Cardiac fibroblast (primary cell): ENCODE data around the gene VMP1.

Experiments
- DNase-seq, 2 donors: peaks; one replicate each; pipeline versions ENCODE4 v3.0.0 to v3.0.0-alpha.2; 2010; ENCODE audit warnings: low read depth in 2 of 2
- H3K4me3 ChIP-seq, 2 donors: replicated peaks in 1 of 2; 1 replicate in 1 of 2; 2 replicates in 1 of 2; pipeline ENCODE4 v1.5.1; 2011; ENCODE audit warnings: low read depth in 2 of 2, low read length in 2 of 2, mild to moderate bottlenecking in 2 of 2, moderate library complexity in 1 of 2
- TF ChIP-seq, protein P1 (sequence below): IDR thresholded peaks from one replicate; pipeline ENCODE4 v1.5.1; 2011; ENCODE audit warnings: low read depth, mild to moderate bottlenecking, low read length, inconsistent platforms

Gene VMP1

GRCh38 chr17:59707149-59707970, at the start of gene VMP1, which contains the start of gene PTRH2:
VMP1 (plus strand) TSS chr17:59707654; CDS start chr17:59731447, 23,793 bp downstream.
PTRH2 (minus strand) TSS chr17:59707430; CDS start chr17:59697978, 9,452 bp downstream.
- peak; percentile 100 for DNase-seq

DNA sequence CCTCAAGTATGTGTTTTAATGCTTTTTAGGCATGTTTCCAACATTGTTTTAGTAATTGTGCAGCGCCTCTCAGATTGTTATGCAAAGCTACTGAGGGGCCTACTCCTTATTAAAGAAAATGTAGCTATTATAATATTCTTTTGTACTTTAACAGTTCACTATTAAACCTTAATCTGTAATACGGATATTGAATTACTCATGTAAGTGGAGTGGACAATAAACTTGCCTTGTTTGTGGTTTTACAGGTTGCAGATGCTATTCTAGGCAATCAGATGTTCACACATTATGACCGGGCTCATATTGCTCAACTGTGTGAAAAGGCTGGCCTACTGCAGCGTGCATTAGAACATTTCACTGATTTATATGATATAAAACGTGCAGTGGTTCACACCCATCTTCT, 41.2 kb upstream of the VMP1 start:
- H3K4me3 ChIP-seq: no peak overlapping the region
- DNase-seq: peak; percentile 8 to 43
- TF ChIP-seq, protein P1, sequence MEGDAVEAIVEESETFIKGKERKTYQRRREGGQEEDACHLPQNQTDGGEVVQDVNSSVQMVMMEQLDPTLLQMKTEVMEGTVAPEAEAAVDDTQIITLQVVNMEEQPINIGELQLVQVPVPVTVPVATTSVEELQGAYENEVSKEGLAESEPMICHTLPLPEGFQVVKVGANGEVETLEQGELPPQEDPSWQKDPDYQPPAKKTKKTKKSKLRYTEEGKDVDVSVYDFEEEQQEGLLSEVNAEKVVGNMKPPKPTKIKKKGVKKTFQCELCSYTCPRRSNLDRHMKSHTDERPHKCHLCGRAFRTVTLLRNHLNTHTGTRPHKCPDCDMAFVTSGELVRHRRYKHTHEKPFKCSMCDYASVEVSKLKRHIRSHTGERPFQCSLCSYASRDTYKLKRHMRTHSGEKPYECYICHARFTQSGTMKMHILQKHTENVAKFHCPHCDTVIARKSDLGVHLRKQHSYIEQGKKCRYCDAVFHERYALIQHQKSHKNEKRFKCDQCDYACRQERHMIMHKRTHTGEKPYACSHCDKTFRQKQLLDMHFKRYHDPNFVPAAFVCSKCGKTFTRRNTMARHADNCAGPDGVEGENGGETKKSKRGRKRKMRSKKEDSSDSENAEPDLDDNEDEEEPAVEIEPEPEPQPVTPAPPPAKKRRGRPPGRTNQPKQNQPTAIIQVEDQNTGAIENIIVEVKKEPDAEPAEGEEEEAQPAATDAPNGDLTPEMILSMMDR: no peak

More at GRCh38 chr17:59707149-59707970, at the start of gene VMP1, which contains the start of gene PTRH2:
- TF ChIP-seq, protein P1: no peak
- peak within 1 kb of the TSS; percentile 82 to 94 for H3K4me3 ChIP-seq

- peak; percentile 86 to 97 for DNase-seq
- TF ChIP-seq, protein P1: no peak
Measured at GRCh38 chr17:59668816-59669215, 38.6 kb upstream of the VMP1 start.

GRCh38 chr17:59669411-59669810, 38.0 kb upstream of the VMP1 start:
- DNase-seq: no peak
- TF ChIP-seq, protein P1: no peak
- no peak overlapping the region for H3K4me3 ChIP-seq

More at GRCh38 chr17:59668816-59669215, 38.6 kb upstream of the VMP1 start:
- H3K4me3 ChIP-seq: peak overlapping the region in 1 of 2 donors; percentile 2

DNA sequence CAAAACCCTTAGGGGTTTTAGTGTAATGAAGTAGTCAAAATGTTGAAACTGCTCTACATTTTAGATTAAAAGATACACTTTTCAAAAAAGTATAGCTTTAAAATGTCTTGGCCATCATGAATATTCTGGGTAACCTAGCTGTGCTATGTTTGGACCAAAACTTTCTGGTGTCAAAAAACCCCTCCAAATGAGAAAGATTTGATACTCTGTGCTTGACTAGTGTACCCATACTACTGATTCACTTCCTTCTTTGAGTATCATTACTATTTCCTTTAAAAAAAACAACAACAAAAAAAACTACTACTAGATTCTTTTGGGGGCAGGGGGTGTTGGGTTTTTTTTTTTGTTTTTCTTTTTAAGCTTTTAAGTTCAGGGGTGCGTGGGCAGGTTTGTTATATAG, 37.5 kb upstream of the VMP1 start:
- no peak for DNase-seq

DNA sequence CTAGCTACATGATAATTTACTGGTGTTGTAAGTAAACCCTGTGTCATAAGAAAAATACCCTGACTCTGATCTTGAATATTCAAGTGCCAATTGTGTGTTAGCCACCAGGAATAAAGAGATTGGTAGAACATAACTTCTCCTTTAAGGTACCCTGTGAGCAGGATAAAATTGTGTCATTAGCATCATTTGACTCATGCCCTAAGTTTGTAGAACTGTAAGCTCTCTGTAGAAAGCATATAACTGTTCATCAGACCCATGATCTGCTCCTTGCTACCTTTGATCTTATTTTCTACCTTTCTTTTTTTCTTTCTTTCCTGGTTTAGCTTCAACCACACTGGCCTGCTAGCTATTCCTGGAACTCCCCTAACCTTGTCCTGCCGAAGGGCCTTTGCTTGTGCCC, 36.1 kb upstream of the VMP1 start:
- no peak for DNase-seq

More for the DNA sequence above, 37.5 kb upstream of the VMP1 start:
- TF ChIP-seq, protein P1: no peak
- no peak overlapping the region for H3K4me3 ChIP-seq

More for the DNA sequence above, 36.1 kb upstream of the VMP1 start:
- TF ChIP-seq, protein P1: no peak
- no peak overlapping the region for H3K4me3 ChIP-seq
